Fibroblast of skin of scalp (primary cell): ENCODE results near the gene FLAD1.

ENCODE experiments used
- DNase-seq: peaks from one replicate; pipeline ENCODE4 v3.0.0-alpha.2; 2013

The FLAD1 gene

GRCh38 chr1:155018617-155019348 lies 35.6 kb downstream of the FLAD1 start:
- no peak for DNase-seq

DNA sequence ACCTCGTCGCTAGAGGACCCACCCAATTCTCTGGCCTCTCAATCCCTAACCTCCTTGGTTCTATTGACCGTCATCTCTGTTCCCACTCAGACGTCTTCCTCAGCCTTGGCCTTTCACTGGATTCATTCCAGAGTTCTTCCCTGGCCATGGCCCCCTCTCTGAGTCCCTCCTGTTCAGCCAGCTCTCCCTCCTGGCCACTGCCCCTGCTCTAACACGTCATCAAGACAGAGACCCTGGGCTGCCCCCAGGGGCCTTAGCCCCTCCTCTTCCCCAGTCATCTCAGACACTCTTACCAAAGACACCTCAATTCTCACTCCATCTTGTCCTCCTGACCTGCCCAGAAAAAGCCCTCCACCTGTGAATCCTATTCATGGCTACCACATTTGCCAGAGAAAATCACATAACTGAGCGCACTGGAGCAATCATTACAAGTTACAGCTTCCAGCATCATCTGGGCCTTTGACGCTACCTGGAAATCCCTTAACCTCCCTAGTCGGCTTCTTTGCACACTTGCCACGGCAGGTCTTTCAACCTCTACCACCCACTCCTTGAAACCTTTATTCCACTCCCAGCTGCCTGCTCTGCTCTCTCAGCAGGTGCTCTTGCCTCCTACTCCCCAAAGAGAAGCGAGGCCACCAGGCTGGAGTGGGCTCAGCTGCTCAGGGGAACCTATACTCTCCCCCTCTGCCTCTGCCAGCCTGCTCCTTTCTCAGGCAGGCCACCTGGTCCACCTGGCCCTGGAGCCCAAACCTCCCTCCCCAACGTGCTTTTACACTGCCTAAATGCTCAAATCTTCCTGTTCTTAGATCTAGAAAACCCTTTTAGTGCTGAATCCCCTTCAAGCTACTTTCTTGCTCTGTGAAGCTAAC lies 36.5 kb downstream of the FLAD1 start:
- no peak for DNase-seq

DNA sequence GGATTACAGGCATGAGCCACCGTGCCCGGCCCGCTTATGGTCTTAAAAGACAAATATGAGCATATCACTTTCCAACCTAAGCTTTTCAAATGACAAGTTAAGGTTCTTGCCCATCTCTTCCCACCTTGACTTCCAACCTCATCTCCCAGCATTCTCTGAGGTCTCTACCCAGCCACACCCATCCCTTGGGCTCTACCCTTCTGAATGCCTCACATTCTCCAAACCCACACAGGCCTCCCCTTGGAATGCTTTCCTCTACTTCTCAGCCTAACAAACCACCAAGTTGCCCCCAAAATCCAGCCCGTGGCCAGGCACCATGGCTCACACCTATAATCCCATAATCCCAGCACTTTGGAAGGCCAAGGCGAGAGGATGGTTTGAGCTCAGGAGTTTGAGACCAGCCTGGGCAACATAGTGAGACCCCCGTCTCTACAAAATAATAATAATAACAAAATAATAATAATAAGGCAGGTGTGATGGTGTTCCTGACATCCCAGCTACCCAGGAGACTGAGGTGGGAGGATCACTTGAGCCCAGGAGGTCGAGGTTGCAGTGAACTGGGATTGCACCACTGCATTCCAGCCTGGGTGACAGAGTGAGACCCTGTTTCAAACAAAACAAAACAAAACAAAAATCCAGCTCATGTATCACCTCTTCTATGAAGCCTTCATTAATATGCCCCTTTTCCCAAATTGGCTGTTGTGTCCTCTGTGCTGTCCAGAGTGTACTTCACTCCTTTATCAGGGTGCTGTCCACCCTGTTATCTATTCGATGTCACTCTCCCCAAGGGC lies 39.2 kb downstream of the FLAD1 start:
- no peak for DNase-seq

DNA sequence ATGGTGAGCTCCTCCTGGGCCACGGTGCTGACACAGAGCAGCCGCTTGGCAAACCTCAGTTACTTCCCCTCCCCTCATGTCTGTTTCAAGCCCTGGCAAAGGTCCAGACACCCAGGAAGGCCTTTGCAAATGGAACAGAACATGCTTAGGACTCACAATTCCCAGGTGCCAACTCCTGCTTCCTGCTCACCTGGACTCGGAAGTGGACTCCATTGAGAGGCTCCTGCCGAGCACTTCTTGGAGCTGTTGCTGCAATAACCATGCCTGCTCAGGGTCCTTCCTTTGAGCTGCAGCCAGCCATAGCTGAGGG lies 39.7 kb downstream of the FLAD1 start:
- DNase-seq = no peak

GRCh38 chr1:155023627-155024026 lies 40.5 kb downstream of the FLAD1 start:
- no peak for DNase-seq

GRCh38 chr1:155024315-155024714 lies 41.2 kb downstream of the FLAD1 start:
- no peak for DNase-seq

- DNase-seq = no peak
These were observed 43.0 kb downstream of the FLAD1 start for GRCh38 chr1:155026154-155026553.

DNA sequence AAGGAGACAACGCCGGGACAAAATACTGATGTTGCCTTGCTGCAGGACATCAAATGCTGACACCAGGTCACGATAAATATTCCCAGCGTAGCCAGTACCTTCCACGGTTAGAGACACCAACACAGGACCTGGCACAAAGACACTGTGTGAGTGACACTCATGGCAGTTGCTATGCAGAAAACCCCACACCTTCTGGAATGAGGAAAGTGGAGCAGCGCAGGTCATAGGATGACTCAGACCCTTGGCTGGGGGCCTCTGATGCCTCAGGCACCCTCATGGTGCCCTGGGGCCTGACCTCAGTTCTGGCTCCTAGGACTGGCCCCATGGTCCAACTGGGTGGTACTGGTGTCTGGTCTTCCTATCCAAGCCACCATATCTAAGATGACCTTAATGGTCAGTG lies 43.4 kb downstream of the FLAD1 start:
- DNase-seq = no peak

DNA sequence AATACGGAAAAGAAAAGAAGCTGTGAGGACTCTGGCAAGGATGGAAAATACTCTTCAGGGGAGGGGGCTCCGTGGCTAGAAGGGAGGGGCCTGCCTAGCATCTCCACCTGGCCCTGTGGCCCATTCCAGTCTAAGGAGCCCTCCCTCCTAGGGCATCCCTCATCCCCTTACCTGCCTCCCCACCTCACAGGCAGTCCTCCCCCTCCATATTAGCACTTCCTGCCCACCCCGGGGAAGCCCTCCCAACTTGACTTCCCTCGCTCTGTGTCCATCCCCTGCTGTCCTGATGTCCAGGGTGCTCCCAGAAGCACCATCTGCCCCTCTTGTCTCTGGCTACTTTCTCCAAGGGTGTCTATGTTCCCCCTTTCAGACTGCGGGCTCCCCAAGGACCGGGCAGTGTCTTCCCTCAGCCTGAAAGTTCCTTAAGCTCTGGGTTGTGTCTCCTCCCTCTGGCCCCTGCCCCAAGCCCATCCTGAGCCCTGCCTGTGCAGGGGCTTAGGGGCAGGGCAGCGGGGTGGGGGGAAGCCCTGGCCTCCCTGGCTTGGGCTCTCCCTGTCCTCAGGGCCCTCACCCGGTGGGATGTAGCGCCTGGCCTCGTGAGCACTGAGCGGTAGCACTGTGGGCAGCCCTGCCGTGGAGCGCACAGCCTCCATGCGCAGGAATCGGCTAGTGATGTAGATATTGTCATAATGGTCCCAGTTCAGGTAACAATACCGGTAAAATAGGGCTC lies 46.5 kb downstream of the FLAD1 start:
- no peak for DNase-seq

DNA sequence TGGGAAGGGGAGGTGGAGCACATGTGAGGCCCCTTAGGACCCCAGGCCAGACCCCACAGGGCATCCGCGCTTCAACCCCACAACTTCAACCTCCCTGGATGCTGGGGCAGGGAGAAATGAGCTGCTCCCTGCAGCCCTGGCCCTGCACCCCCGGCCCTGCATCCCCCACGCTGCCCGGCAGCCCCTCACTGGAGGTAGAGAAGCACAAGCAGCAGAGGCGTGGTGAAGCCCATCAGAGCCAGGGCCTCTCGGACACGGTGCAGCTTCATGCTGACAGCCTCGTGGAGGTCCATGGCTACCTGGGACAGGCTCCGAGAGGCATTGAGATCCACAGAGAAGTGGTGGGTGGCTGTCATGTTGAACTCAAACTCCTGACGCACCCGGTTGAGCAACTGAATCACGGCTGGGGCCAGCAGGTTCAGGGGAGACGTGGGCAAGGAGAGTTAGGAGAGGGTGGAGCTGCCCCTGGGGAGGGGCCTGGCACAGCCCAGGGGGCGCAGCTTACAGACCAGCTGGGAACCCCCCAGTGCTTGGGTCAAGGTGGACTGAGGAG lies 47.2 kb downstream of the FLAD1 start:
- no peak for DNase-seq

DNA sequence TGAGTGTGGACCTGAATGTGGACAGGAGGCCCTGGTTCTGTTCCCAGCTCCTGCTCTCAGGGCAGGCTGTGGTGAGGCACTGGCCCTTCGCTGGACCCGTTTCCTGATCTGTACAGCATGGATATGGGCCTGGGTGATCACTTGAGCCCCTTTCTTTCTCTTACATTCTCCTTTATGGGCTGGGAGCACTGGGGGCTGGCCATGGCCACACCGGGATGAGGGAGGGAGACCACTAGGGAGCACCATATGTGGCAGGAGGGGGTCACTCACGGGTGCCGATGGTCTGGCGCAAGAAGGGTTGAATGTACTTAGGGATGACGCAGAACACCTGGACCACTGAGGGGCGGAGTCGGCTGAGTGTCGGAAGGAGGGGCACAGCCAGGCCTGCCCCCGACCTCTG lies 47.8 kb downstream of the FLAD1 start:
- DNase-seq = no peak

- no peak for DNase-seq
These were observed 49.7 kb downstream of the FLAD1 start for GRCh38 chr1:155032886-155033285.

DNA sequence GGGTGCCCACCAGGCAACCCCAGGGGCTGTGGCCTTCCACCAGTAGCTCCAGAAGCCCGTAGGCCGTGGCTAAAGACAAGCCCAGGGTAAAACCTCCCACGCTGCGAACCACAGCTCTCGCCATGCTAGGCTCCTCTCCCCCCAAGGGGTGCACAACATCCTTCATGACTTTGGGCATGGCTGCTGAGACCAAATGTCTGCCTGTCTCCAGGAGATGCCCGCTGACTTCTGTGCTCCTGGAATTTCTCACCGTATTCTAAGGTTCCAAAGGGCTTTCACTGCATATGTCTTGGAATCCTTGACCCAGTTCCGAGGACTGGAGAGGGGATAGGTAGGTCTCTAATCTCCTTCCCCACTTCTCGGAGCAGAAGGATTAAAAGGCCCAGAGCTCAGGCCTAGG lies 50.4 kb downstream of the FLAD1 start, which contains the start of the genes DCST1 and DCST2:
Gene DCST1, plus strand, starts transcription at position 301 of the 400 bp plus-strand sequence. CDS start 213 bp downstream, outside the sequence.
Gene DCST2, minus strand, starts transcription at position 258 of the 400 bp plus-strand sequence. Its CDS starts 80 bp downstream, at position 178.
- DNase-seq = no peak

GRCh38 chr1:155034318-155035208 lies 51.4 kb downstream of the FLAD1 start:
- no peak for DNase-seq

- DNase-seq = no peak
These were observed 52.8 kb downstream of the FLAD1 start for GRCh38 chr1:155035936-155036335.

- no peak for DNase-seq
These were observed 53.9 kb downstream of the FLAD1 start for GRCh38 chr1:155037043-155037442.

DNA sequence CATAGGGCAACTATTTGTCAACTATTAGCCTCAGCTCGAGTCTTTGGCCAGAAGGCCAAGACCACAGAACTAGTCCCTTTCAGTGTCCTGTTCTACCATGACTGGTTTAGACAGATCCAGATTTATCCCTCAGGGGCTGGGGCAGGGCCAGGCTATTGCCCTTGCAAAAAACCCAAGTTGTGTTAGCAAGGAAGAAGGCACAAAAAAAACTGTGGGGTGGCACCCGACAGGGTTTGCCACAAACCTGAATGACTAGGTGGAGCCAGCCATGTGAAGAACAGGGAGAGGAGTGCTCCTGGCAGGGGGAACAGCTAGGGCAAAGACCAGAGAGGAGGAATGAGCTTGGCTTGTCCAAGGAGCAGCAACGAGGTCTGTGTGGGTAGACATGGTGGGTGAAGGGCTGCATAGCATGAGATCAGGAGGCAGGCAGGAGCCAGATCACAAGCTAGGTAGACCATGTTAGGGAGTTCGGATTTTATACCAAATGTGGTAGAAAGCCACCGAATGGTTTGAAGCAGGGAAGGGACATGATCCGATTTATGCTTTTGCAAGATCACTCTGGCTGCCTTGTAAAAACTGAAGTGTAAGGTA lies 54.8 kb downstream of the FLAD1 start:
- no peak for DNase-seq

DNA sequence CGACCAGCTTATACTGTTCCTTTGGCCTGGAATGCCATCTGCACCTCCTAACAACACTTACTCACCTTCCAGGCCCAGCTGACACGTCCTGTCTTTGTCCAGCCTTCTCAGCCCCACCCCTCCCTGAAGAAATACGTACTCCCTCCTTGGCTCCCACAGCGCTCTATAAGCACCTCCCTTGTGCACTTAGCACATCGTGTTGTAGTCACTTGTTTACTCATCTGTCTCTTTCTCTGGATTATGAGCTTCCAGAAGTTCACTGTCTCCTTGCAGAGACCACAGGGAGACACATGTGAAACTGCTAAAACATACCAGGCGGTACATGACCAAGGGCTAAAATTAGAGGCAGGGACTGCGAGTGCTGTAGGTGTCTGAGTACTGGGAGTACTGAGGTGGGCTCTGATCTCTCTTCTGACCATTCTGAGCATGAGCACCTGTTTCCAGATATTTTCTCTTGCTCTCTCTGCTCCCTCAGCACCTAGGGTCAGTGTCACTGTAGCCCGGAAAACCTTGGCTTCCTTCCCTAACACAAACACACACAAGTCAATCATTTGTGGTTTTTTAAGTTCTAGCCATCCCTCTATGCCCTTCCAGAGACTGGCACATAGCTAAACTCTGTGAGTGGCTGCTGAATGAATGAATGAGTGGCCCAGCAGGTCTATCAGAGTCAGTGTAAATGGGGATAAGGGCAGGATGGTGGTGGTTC lies 55.6 kb downstream of the FLAD1 start:
- DNase-seq = no peak

DNA sequence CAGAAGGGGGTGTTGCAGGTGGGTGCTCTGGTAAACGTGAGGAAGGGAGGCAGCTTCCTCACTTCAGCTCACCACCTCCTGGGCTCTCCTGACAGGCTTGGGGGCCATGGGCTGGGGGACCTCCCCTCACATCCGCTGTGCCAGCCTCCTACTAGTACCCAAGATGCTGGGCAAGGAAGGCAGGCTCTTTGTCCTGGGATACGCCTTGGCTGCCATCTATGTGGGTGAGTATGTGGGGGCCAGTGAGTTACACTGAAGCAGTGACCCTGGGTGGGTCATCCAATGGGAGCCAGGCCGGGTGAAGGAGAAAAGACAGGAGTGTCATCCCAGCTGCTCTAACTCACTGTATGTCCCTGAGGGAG lies 56.1 kb downstream of the FLAD1 start:
- no peak for DNase-seq
